GM20000 (cell line): ENCODE measurements around the gene DLST.

Experiments
- DNase-seq: peaks from one replicate; pipeline ENCODE4 v3.0.0; 2012; ENCODE audit warnings: low spot score
- CTCF ChIP-seq: IDR thresholded peaks from 2 replicates; pipeline ENCODE4 v1.5.1; 2012; ENCODE audit warnings: mild to moderate bottlenecking, control low read depth; ENCODE audit errors: extremely low read depth, missing control alignments

DLST gene

GRCh38 chr14:74917178-74917543, 35.4 kb downstream of the DLST start:
- TF ChIP-seq CTCF = no peak
- DNase-seq = no peak

DNA sequence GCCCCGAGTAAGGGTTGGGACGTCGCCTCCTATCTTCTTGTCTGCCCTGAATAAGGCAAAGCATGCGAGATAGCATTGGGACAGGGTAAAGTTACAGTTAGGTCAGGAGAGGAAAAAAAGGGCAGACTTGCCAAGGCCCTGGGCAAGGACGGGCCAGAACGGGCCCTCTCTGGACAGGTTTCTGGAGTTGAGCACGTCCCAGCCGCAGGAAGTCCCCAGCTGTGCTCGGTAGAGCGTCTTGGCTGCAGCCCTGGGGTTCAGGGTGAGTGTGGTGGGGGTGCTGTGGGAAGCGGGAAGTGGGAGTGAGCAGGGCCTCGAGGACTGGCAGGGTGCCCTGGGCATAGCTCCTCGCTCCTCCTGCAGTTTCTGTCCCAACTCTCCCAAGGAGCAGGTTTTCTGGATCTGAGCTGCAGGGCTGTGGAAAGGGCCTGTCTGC, 35.9 kb downstream of the DLST start:
- TF ChIP-seq CTCF = no peak
- DNase-seq = no peak

- TF ChIP-seq CTCF = no peak
- DNase-seq = no peak
Observed at GRCh38 chr14:74918380-74918779, 36.7 kb downstream of the DLST start.

DNA sequence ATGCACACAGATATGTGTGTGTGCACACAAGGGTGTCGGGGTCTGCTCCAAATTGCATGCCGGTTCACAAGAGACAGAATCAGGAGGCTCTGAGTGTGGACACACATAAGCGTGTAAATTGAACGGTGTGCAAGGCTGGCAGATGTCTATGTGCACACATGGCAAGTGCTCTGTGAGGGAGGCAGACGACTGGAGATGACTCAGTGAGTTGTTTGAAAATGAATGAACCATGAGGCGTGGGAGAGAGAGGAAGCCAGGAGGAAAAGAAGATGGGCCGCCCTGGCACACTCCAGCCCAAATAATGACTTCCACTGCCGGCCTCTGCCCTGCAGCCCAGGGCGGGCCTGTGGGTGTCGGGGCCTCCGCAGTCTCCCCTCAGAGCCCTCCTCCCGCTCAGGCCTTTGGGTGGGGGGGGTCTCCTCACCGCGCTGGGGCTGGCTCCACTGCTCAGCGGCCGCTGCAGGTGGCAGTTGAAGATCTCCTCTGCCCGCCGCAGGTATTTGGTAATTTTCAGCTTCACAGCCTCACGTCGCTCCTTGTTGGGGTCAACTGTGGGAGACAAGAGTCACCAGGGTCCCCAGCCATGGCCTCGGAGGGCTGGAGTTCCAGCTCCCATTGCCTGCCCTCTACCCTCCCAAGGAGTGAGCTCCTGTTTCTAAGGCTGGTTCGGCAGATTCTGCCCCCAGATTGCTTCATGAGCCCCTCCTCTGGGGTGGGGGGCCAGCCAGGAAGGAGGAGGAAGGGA, 37.9 kb downstream of the DLST start:
- no peak for TF ChIP-seq CTCF
- DNase-seq = no peak

DNA sequence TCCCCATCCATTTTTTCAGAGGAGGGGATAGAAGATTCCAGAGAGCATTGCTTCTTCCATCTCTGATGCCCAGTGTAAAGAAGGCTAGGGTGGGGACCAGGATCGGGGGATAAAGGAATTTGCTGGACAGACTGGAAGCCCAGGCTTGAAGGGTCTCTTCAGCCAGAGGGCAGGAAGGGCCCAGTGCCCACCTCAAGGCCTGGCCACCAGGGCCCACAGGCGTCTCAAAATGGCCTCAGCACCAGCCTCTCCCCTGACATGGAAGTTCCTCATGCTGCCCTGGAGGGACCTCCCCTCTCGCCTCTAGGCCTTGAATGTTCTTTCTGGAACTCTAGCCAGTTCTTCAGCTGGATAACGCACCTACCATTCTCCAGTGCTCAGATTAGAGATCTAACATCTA, 38.6 kb downstream of the DLST start:
- no peak for DNase-seq
- no peak for TF ChIP-seq CTCF

DNA sequence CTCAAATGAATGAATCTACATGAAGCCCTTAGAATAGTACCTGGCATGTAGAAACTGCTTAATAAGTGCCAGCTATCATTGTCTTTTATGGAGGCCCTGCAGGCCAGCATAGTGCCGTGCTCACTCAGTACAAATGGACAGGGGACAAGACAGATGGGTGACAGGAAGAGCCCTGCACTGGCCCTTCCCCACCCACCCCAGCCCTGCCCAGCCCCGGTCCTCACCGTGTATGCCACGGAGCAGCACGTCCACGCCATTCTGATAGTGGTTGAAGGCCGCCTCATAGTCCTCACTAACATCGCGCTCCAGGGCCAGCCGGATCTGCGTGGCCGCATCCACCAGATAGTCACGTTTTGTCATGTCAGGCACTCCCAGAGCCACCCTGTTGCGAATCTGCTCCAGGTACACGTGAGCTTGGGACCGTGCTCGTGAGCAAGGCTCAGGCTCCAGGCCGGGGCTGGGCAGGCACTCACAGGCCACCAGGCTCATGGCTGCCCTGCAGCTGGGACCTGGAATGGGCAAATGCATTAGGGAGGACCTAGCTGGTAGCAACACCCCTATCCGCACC, 39.4 kb downstream of the DLST start:
- TF ChIP-seq CTCF = no peak
- DNase-seq = no peak

- no peak for DNase-seq
- no peak for TF ChIP-seq CTCF
Observed at GRCh38 chr14:74921987-74922751, 40.5 kb downstream of the DLST start.
